ENCODE results near the gene ATOH8.

GRCh38 chr2:85793584-85793983 is 39.8 kb downstream of the ATOH8 start:
- TF ChIP-seq CTCF (conservative IDR thresholded peaks at IDR 0.05; ENCODE audit: low read length): no peak
- TF ChIP-seq EZH2phosphoT487 (IDR thresholded peaks at IDR 0.05; ENCODE audit: borderline replicate concordance, low read depth, low read length): no peak
